ENCODE measurements around the gene RAMP1.
A peak's percentile ranks its signal among the peaks of the same experiment; 100 is the strongest.

The RAMP1 gene

GRCh38 chr2:237916296-237916695 lies 56.9 kb downstream of the RAMP1 start:
- DNase-seq (ENCODE audit: low read depth in 2 of 2, low spot score in 1 of 2) = no peak

- DNase-seq (ENCODE audit: low read depth in 2 of 2, low spot score in 1 of 2) = no peak
These were observed 58.4 kb downstream of the RAMP1 start for GRCh38 chr2:237917696-237918374.

GRCh38 chr2:237919593-237919992 lies 60.2 kb downstream of the RAMP1 start:
- no peak for DNase-seq (ENCODE audit: low read depth in 2 of 2, low spot score in 1 of 2)

GRCh38 chr2:237920673-237921072 lies 61.2 kb downstream of the RAMP1 start:
- DNase-seq (ENCODE audit: low read depth in 2 of 2, low spot score in 1 of 2) = no peak

- no peak for DNase-seq (ENCODE audit: low read depth in 2 of 2, low spot score in 1 of 2)
These were observed 62.6 kb downstream of the RAMP1 start for GRCh38 chr2:237921967-237922492.

GRCh38 chr2:237922641-237923361 lies 63.4 kb downstream of the RAMP1 start:
- DNase-seq (ENCODE audit: low read depth in 2 of 2, low spot score in 1 of 2) = no peak

- DNase-seq (ENCODE audit: low read depth in 2 of 2, low spot score in 1 of 2) = peak; percentile 43 to 49
These were observed 64.2 kb downstream of the RAMP1 start for GRCh38 chr2:237923481-237924163.

GRCh38 chr2:237924164-237924534 lies 64.7 kb downstream of the RAMP1 start:
- DNase-seq (ENCODE audit: low read depth in 2 of 2, low spot score in 1 of 2) = no peak

- DNase-seq (ENCODE audit: low read depth in 2 of 2, low spot score in 1 of 2) = no peak
These were observed 67.7 kb downstream of the RAMP1 start for GRCh38 chr2:237927135-237927534.

- DNase-seq (ENCODE audit: low read depth in 2 of 2, low spot score in 1 of 2) = no peak
These were observed 68.6 kb downstream of the RAMP1 start for GRCh38 chr2:237927986-237928385.

GRCh38 chr2:237929979-237930378 lies 70.6 kb downstream of the RAMP1 start:
- DNase-seq (ENCODE audit: low read depth in 2 of 2, low spot score in 1 of 2) = no peak

- no peak for DNase-seq (ENCODE audit: low read depth in 2 of 2, low spot score in 1 of 2)
These were observed 71.8 kb downstream of the RAMP1 start for GRCh38 chr2:237931205-237931721.

GRCh38 chr2:237932731-237933131 lies 73.3 kb downstream of the RAMP1 start:
- no peak for DNase-seq (ENCODE audit: low read depth in 2 of 2, low spot score in 1 of 2)

- DNase-seq (ENCODE audit: low read depth in 2 of 2, low spot score in 1 of 2) = no peak
These were observed 74.8 kb downstream of the RAMP1 start for GRCh38 chr2:237934186-237934585.

- DNase-seq (ENCODE audit: low read depth in 2 of 2, low spot score in 1 of 2) = no peak
These were observed 76.5 kb downstream of the RAMP1 start for GRCh38 chr2:237935740-237936452.

- DNase-seq (ENCODE audit: low read depth in 2 of 2, low spot score in 1 of 2) = no peak
These were observed 79.8 kb downstream of the RAMP1 start for GRCh38 chr2:237939251-237939650.

GRCh38 chr2:237940828-237941227 lies 81.4 kb downstream of the RAMP1 start:
- no peak for DNase-seq (ENCODE audit: low read depth in 2 of 2, low spot score in 1 of 2)

- DNase-seq (ENCODE audit: low read depth in 2 of 2, low spot score in 1 of 2) = no peak
These were observed 81.8 kb downstream of the RAMP1 start for GRCh38 chr2:237941239-237941638.

- DNase-seq (ENCODE audit: low read depth in 2 of 2, low spot score in 1 of 2) = no peak
These were observed 83.1 kb downstream of the RAMP1 start for GRCh38 chr2:237942513-237942899.

- no peak for DNase-seq (ENCODE audit: low read depth in 2 of 2, low spot score in 1 of 2)
These were observed 84.1 kb downstream of the RAMP1 start for GRCh38 chr2:237943395-237944094.

- no peak for DNase-seq (ENCODE audit: low read depth in 2 of 2, low spot score in 1 of 2)
These were observed 84.9 kb downstream of the RAMP1 start for GRCh38 chr2:237944302-237944701.
